ENCODE measurements around the gene KDR.

DNA sequence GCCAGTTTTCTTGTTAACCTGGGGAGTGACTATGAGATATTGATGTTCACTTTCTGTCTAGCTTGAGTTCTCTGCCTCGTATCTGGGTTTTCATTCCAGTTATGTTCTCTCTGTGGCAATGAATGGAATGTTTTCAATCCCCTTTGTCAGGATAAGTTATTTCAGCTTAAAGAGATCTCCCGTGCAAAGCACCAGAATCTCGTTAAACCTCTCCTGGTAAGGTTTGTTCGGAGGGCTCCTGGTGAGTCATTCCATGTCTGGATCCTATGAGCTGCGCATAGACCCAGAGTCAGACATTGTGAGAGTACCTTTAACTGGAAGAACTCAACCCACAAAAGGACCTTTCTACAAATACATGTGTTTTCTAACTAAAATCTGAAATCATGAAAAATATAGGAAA, 51.0 kb downstream of the KDR start:
- TF ChIP-seq EP300 (IDR thresholded peaks at IDR 0.05) = no peak
- TF ChIP-seq POLR2AphosphoS5 (IDR thresholded peaks at IDR 0.05) = no peak
- TF ChIP-seq CTCF (IDR thresholded peaks at IDR 0.05) = no peak
- TF ChIP-seq POLR2A (IDR thresholded peaks at IDR 0.05; ENCODE audit: low read depth) = no peak

All from esophagus muscularis mucosa (tissue), 4 donors.